KMS-11 (cell line): ENCODE data around the gene SIGLEC12.

Source experiments
- H2AFZ ChIP-seq: fragments of 200-600 bp; sonication (generic); 2 replicates; pipeline ENCODE4 v1.6.1; 2016; ENCODE audit warnings: antibody characterized with exemption, mixed run types, low read depth
- H3K27ac ChIP-seq: fragments of 200-600 bp; sonication (generic); 2 replicates; pipeline ENCODE4 v1.6.1; 2016; ENCODE audit warnings: mild to moderate bottlenecking, mixed run types
- H3K27me3 ChIP-seq: fragments of 200-600 bp; sonication (generic); 2 replicates; pipeline ENCODE4 v1.6.1; 2017; ENCODE audit warnings: mild to moderate bottlenecking, low read depth, mixed run types, moderate library complexity; ENCODE audit not compliant: insufficient read depth
- H3K36me3 ChIP-seq: fragments of 200-600 bp; sonication (generic); 2 replicates; pipeline ENCODE4 v1.6.1; 2017; ENCODE audit warnings: mild to moderate bottlenecking, mixed run types; ENCODE audit not compliant: insufficient read depth
- H3K4me1 ChIP-seq: fragments of 200-600 bp; sonication (generic); 2 replicates; pipeline ENCODE4 v1.6.1; 2016; ENCODE audit warnings: mild to moderate bottlenecking, low read depth, mixed run types; ENCODE audit not compliant: poor library complexity, severe bottlenecking
- H3K4me2 ChIP-seq: fragments of 200-600 bp; sonication (generic); 2 replicates; pipeline ENCODE4 v1.7.0; 2016; ENCODE audit warnings: mild to moderate bottlenecking, mixed run types
- H3K4me3 ChIP-seq: fragments of 200-600 bp; sonication (generic); IDR thresholded peaks from 2 replicates; pipeline ENCODE4 v1.6.1; 2017; ENCODE audit warnings: low read depth, low read length, mixed read lengths; ENCODE audit not compliant: insufficient read depth
- H3K79me2 ChIP-seq: fragments of 200-600 bp; sonication (generic); 2 replicates; pipeline ENCODE4 v1.6.1; 2016; ENCODE audit warnings: low read depth, mixed run types; ENCODE audit not compliant: insufficient read depth
- H3K9ac ChIP-seq: fragments of 200-600 bp; sonication (generic); 2 replicates; pipeline ENCODE4 v1.6.1; 2016; ENCODE audit warnings: mild to moderate bottlenecking, mixed run types
- H4K20me1 ChIP-seq: fragments of 200-600 bp; sonication (generic); 2 replicates; pipeline ENCODE4 v1.6.1; 2016; ENCODE audit warnings: mild to moderate bottlenecking, mixed run types; ENCODE audit not compliant: insufficient read depth
- TF ChIP-seq, protein P1 (sequence below): fragments of 200-600 bp; sonication (generic); conservative IDR thresholded peaks from 2 replicates; pipeline ENCODE4 v1.6.1; 2017; ENCODE audit warnings: low read depth, mild to moderate bottlenecking, antibody characterized with exemption, low read length, moderate library complexity, mixed read lengths

SIGLEC12 gene

GRCh38 chr19:51485960-51486660, 15.5 kb downstream of the SIGLEC12 start:
- Histone ChIP-seq H3K27ac (no peak overlapping the region), H2AFZ (no peak overlapping the region), H3K4me2 (no peak overlapping the region), H3K4me3 (no peak overlapping the region), H3K79me2 (no peaks in the 10 kb centered on the region), H3K4me1 (no peaks in the 10 kb centered on the region), H3K9ac (no peak overlapping the region), H3K27me3 (no peaks in the 10 kb centered on the region), H4K20me1 (no peaks in the 10 kb centered on the region), H3K36me3 (no peaks in the 10 kb centered on the region)
- TF ChIP-seq, protein P1, sequence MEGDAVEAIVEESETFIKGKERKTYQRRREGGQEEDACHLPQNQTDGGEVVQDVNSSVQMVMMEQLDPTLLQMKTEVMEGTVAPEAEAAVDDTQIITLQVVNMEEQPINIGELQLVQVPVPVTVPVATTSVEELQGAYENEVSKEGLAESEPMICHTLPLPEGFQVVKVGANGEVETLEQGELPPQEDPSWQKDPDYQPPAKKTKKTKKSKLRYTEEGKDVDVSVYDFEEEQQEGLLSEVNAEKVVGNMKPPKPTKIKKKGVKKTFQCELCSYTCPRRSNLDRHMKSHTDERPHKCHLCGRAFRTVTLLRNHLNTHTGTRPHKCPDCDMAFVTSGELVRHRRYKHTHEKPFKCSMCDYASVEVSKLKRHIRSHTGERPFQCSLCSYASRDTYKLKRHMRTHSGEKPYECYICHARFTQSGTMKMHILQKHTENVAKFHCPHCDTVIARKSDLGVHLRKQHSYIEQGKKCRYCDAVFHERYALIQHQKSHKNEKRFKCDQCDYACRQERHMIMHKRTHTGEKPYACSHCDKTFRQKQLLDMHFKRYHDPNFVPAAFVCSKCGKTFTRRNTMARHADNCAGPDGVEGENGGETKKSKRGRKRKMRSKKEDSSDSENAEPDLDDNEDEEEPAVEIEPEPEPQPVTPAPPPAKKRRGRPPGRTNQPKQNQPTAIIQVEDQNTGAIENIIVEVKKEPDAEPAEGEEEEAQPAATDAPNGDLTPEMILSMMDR = no peak

DNA sequence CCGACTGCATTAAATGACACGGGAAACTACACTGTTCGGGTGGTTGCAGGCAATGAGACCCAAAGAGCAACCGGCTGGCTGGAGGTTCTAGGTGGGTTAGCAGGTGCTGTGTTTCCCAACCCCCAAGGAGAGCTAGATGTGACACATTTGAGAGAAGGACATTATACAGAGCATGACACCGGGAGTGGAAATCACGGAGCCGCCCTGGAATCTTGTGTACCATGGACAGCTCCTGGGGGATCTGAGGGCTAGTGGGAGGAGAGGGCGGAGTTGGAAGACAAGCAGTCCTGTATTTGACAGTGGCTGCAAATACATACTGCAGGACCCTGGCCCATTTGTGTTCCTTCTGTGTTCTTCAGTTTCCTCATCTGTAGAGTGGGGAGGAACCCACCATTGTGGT, 21.0 kb downstream of the SIGLEC12 start:
- Histone ChIP-seq H3K27me3 (no peaks in the 10 kb centered on the region), H3K4me2 (no peak overlapping the region), H4K20me1 (no peaks in the 10 kb centered on the region), H3K4me1 (no peaks in the 10 kb centered on the region), H3K4me3 (no peak overlapping the region), H3K27ac (no peak overlapping the region), H3K9ac (no peak overlapping the region), H3K79me2 (no peaks in the 10 kb centered on the region), H2AFZ (no peak overlapping the region), H3K36me3 (no peaks in the 10 kb centered on the region)
- TF ChIP-seq, protein P1 = no peak

DNA sequence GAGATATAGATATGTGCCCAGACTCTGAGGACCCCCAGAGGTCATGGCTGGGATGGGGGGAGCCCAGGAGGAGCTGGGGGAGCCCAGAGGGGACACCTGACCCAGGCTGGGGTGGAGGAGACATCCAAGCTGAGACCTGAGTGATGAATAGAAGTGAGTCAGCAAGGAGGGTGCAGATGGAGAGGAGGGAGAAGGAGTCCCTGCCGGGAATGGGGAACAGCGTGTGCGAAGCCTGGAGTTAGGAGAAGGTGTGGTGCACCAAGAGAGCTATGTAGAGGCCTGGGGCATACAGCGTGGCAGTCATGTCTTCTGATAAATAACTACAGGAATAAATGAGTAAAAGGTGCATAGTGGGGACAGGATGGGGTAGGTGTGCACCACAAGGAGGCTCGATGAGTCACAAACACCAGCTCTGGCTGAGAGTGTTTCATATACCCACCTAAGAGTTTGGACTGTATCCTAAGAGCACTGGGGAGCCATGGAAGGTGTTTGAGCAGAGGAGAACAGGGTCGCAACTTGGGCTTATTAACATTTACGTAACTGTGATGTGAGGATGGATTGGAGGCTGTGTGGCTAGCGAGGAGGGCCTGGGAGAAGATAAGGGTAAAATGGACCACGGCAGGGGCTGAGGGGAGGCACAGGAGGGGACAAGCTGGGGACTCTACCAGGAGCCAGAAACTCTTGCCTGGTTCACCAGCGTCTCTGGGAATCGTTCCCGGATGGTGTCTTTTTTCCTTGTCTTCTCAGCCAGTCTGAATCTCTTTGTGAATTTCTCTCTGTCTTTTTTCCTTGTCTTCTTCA, 21.9 kb downstream of the SIGLEC12 start:
- no peak overlapping the region for H2AFZ ChIP-seq
- H3K79me2 ChIP-seq = no peaks in the 10 kb centered on the region
- H3K4me2 ChIP-seq = no peak overlapping the region
- H3K27ac ChIP-seq = no peak overlapping the region
- no peaks in the 10 kb centered on the region for H3K36me3 ChIP-seq
- H3K9ac ChIP-seq = no peak overlapping the region
- no peaks in the 10 kb centered on the region for H4K20me1 ChIP-seq
- H3K27me3 ChIP-seq = no peaks in the 10 kb centered on the region
- H3K4me1 ChIP-seq = no peaks in the 10 kb centered on the region
- H3K4me3 ChIP-seq = no peak overlapping the region
- TF ChIP-seq, protein P1 = no peak

GRCh38 chr19:51478381-51479234, 23.0 kb downstream of the SIGLEC12 start, which contains the start of gene CEACAM18:
TSS of gene CEACAM18 (plus strand) at chr19:51478539.
- Histone ChIP-seq H4K20me1 (no peaks in the 10 kb centered on the region), H3K79me2 (no peaks in the 10 kb centered on the region), H3K27ac (no peak within 1 kb of the TSS), H3K4me2 (no peak within 1 kb of the TSS), H3K4me3 (no peak within 1 kb of the TSS), H2AFZ (no peak within 1 kb of the TSS), H3K36me3 (no peaks in the 10 kb centered on the region), H3K9ac (no peak within 1 kb of the TSS), H3K27me3 (no peaks in the 10 kb centered on the region), H3K4me1 (no peaks in the 10 kb centered on the region)
- TF ChIP-seq, protein P1 = no peak
